Glomerular visceral epithelial cell (primary cell): ENCODE data around the gene RECK.
"Not testable (repeated sequence)": the region's sequence is repeated elsewhere in the genome, so short reads cannot be mapped to it uniquely, and the experiment has no call there.

ENCODE experiments used
- DNase-seq: peaks from one replicate; pipeline ENCODE4 v3.0.0-alpha.2; 2016; ENCODE audit errors: extremely low spot score

Gene RECK

DNA sequence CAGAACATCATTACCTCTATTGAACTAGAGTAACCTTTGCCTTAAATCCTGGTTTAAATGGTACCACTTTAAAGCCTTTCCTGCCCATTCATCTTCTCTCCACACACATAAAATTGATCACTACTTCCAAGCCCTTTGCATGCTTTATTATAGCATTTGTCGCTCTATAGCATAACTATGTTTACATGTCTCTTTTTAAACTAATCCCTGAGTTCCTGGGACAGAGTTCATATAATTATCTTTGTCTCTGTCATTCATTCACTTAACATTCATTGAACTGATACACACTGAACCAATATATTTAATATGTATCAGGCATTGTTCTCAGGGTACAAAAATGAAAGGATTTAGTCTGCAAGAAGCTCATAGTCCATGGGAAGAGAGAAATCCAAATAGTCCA lies 37.3 kb downstream of the RECK start:
- DNase-seq = no peak

- peak; percentile 60 for DNase-seq
Measured at GRCh38 chr9:36074870-36075532, 38.3 kb downstream of the RECK start.

- DNase-seq = no peak
Measured at GRCh38 chr9:36078051-36078450, 41.3 kb downstream of the RECK start.

- DNase-seq = no peak
Measured at GRCh38 chr9:36080519-36080918, 43.8 kb downstream of the RECK start.

- DNase-seq = peak; percentile 24
Measured at GRCh38 chr9:36082931-36083330, 46.2 kb downstream of the RECK start.

GRCh38 chr9:36086442-36086841 lies 49.7 kb downstream of the RECK start:
- DNase-seq = no peak

DNA sequence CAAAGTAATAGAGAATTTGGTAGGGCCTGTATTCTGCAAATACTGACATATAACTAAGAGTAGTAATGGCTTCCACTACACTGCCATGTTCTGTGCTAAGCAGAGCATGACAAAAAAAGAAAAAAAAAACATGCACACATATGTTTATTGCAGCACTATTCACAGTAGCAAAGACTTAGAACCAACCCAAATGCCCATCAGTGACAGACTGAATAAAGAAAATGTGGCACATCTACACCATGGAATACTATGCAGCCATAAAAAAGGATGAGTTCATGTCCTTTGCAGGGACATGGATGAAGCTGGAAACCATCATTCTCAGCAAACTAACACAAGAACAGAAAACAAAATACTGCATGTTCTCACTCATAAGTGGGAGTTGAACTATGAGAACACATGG lies 50.3 kb downstream of the RECK start:
- DNase-seq = not testable (repeated sequence)

DNA sequence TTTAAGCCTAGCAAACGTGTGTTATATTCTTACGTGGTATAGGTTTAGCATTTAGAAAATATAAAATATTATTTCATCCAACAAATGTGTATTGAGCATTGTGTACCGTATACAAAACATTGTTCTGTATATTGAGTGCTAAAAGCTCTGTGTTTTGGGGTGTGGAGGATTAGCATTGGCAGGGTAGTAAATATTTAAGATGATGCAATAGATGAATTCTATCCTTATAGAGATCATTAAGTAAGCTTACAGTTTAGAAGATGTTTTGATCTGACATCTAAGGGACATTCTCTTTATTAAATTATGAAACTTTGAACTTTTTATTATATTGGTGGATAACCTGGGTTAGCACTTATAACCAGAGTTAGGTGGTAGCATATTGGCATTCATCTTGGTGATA lies 51.3 kb downstream of the RECK start:
- DNase-seq = no peak

GRCh38 chr9:36091026-36091953 lies 54.6 kb downstream of the RECK start:
- peak; percentile 83 for DNase-seq

- no peak for DNase-seq
Measured at GRCh38 chr9:36092014-36092413, 55.3 kb downstream of the RECK start.

GRCh38 chr9:36092509-36093215 lies 55.9 kb downstream of the RECK start:
- DNase-seq = no peak

GRCh38 chr9:36093384-36093783 lies 56.7 kb downstream of the RECK start:
- no peak for DNase-seq

GRCh38 chr9:36099718-36100117 lies 63.0 kb downstream of the RECK start:
- DNase-seq = no peak

DNA sequence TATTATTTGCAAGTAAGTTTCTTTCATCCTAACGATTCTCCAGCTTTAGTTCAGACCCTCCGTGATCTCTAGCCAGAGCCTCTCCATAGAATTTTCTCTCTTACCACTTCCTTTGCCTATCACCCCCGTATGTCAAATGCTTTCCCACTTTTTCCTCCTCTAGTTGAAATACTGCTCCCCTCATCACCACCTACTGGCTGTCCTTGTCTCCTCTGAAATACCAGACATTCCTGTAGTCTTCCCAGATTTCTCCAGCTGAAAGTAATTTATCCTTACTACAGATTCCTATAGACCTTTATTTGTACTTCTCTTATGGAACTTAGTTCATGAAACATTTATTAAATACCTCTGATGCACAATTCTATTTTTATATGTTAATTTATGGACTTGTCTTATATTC lies 63.8 kb downstream of the RECK start:
- peak; percentile 64 for DNase-seq

- peak; percentile 98 for DNase-seq
Measured at GRCh38 chr9:36101916-36102741, 65.4 kb downstream of the RECK start.

DNA sequence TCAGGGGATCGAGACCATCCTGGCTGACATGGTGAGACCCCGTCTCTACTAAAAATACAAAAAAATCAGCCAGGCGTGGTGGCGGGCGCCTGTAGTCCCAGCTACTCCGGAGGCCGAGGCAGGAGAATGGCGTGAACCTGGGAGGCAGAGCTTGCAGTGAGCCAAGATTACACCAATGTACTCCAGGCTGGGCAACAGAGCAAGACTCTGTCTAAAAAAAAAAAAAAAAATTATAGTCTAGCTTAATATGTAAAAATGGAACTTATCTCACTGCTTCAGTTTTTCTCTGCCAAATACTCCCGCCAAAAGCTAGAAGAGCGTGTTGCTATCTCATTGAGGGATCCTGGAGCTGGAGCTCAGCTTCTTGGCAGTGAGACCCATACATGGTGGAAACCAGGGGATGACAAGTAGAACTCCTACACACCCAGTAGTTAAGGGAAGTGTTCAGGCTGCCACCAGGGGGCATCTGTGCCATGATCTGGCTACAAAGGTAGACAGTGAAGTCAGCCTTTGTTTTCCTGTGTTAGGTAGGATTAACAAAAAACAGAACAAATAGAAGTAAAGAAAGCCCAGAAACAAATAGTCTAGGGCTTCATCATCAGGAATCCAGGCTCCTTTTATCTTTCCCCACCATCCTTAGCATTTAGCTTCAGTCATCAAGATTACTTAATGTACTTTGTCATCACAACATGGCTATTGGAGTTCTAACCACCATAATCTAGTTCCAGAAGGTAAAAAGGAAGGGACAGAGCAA lies 66.2 kb downstream of the RECK start:
- peak; percentile 73 for DNase-seq

GRCh38 chr9:36109071-36109470 lies 72.4 kb downstream of the RECK start:
- DNase-seq = no peak

DNA sequence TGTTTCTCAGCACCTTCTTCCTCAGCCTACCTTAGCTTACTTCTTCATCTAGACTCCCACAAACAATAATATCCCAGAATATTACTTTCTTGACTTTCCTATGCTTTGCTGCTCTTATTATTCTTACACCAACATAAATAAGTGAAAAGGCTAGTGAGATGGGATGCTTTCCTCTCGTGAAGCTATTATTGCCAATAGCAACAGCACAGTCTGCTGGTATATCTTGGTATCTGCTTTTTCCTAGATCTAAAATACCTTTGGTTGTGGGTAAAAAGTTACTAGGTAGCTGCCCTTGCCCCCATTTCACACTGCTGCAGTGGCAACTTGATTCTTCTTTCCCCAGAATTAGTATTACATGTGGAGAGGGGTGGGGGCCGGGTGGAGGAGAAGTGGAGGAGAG lies 73.7 kb downstream of the RECK start:
- no peak for DNase-seq

- no peak for DNase-seq
Measured at GRCh38 chr9:36112516-36112915, 75.8 kb downstream of the RECK start.

DNA sequence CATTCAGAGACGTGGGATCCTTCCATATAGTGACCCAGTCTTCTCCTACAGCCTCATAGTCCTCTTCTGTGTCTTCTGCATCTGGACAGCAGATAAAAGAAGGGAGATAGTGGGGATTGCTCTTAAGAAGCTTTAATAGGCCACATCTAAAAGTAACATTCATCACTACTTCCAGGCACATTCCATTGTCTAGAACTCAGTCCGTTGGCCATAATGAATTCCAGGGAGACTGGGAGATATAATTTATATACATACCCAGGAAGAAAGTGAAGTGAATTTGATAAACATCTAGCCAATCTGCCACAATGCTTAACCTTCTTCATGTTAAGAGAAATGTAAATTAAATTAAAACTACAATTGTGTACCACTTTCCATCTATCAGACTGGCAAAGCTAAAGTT lies 77.3 kb downstream of the RECK start:
- DNase-seq = no peak

- no peak for DNase-seq
Measured at GRCh38 chr9:36116593-36116992, 79.9 kb downstream of the RECK start.
